Ishikawa (cell line): ENCODE data around the gene RASGRP1.

Source experiments
- CEBPB ChIP-seq: IDR thresholded peaks from 2 replicates; pipeline ENCODE4 v1.6.1; 2012
- CREB1 ChIP-seq: IDR thresholded peaks from 2 replicates; pipeline ENCODE4 v1.6.1; 2012; ENCODE audit warnings: low read depth
- EGR1 ChIP-seq: IDR thresholded peaks from 2 replicates; pipeline ENCODE4 v1.6.1; 2012
- EP300 ChIP-seq: IDR thresholded peaks from 2 replicates; pipeline ENCODE4 v1.6.1; 2012; ENCODE audit warnings: borderline replicate concordance
- FOXM1 ChIP-seq: IDR thresholded peaks from 2 replicates; pipeline ENCODE4 v1.6.1; 2012; ENCODE audit warnings: low read depth, borderline replicate concordance
- MAX ChIP-seq: IDR thresholded peaks from 2 replicates; pipeline ENCODE4 v1.6.1; 2012
- NFIC ChIP-seq: IDR thresholded peaks from 2 replicates; pipeline ENCODE4 v1.6.1; 2012
- RAD21 ChIP-seq: IDR thresholded peaks from 2 replicates; pipeline ENCODE4 v1.6.1; 2012; ENCODE audit warnings: low read depth
- REST ChIP-seq: IDR thresholded peaks from 2 replicates; pipeline ENCODE4 v1.6.1; 2012; ENCODE audit warnings: low read depth, mild to moderate bottlenecking
- TAF1 ChIP-seq: IDR thresholded peaks from 2 replicates; pipeline ENCODE4 v1.6.1; 2012; ENCODE audit warnings: low read depth, mild to moderate bottlenecking
- TCF12 ChIP-seq: IDR thresholded peaks from 2 replicates; pipeline ENCODE4 v1.6.1; 2012; ENCODE audit warnings: low read depth
- TEAD4 ChIP-seq: IDR thresholded peaks from 2 replicates; pipeline ENCODE4 v1.6.1; 2012
- USF1 ChIP-seq: IDR thresholded peaks from 2 replicates; pipeline ENCODE4 v1.6.1; 2012
- YY1 ChIP-seq: IDR thresholded peaks from 2 replicates; pipeline ENCODE4 v1.6.1; 2012; ENCODE audit warnings: low read depth
- ZBTB7A ChIP-seq: IDR thresholded peaks from 2 replicates; pipeline ENCODE4 v1.6.1; 2012; ENCODE audit warnings: low read depth

RASGRP1 gene

DNA sequence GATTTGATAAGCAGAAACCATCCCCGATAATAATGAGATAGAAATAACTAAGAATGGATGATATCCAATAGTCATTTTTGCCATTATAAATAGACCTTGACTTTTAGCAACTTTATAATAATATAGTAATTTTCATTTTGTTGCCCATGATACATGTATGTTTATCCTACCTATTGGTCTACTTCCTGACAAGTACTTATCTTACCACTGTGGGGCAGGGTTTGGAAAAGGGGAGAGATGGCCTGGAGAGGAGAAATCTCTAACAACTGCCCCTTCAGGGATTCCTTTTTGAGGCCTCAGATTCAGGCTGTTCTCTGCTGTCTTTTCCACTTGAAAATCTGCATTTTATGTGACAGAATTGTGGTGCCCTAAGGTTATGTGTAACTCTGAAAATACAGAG lies 68.5 kb downstream of the RASGRP1 start:
- TF ChIP-seq YY1 (no peak), ZBTB7A (no peak), TAF1 (no peak), EGR1 (no peak), TEAD4 (no peak), USF1 (no peak), MAX (no peak), RAD21 (no peak), FOXM1 (no peak), NFIC (no peak), CEBPB (no peak), TCF12 (no peak), EP300 (no peak)

DNA sequence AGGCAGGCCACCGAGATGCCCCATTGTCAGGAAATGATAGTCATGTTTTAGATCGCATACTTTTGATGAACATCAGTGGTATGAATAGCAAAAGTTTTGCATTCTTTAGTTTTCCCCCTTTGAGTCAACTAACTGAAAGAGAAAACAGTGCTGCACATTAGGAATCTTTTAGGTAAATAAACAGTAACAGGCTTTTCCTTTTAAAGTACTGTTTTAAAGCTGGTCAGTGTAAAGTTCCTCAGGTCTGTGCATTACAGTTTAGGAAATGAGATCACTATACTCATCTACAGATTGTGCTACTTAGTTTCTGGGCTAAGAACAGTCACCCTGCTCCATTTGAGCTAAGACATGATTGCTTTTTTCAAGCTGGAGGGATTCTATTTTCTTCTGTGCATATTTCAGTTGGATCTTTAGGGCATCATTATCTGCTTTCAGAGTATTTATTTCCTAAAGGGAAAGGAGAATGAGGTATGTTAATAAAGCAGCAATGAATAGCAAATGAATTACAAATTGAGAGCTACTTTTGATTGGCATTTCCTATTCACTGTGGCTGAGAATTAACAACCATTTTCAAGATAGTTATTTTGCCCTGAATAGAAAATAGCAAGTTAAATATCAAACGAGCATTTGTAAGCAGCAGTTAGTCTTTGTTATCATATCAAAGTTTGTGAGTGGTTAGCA lies 74.2 kb downstream of the RASGRP1 start:
- TF ChIP-seq CEBPB (no peak), EGR1 (no peak), MAX (no peak), CREB1 (no peak)

DNA sequence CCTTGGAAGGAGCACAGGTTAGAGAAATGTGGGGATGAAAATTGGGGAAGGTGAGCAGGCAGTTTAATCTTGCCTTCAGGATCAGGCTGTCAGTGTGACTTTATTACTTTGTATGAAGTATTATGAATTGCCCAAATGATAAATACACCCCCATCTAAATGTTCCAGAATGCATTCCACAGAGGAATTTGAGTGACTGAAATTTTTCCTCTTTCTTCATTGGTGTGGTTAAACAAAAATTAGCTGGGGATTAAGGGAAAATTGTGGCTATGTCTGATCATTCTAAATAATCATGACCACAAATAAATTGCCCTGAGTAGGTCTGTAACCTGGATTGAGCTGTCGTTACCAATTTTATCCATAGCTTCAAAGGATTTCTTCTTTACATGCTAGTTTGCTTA lies 77.2 kb downstream of the RASGRP1 start:
- TF ChIP-seq EP300 (no peak), CREB1 (no peak), ZBTB7A (no peak), NFIC (no peak), YY1 (no peak), MAX (no peak), TEAD4 (no peak), REST (no peak), TAF1 (no peak), USF1 (no peak), EGR1 (no peak), RAD21 (no peak), TCF12 (no peak)

DNA sequence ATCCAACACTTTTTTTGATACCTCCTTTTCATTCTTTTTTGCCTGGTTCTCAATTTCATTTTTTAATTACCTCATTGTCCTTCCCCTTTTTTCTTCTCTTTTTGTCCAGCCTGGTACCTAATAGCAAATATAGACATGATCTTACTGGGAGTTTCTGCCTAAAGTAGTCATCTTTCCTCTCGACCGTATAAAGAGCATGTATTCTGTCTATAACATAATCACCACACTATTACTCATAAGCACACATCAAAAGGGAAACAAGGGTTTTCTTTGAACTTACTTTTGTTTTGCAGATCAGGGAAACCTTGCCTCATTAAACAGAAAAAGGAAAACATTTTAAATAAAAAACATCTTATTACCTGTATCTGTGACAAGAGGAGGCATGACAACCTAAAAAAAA lies 77.7 kb downstream of the RASGRP1 start:
- TF ChIP-seq CREB1 (no peak), TCF12 (no peak), TAF1 (no peak), YY1 (no peak), CEBPB (no peak), EP300 (no peak), RAD21 (no peak), TEAD4 (no peak), NFIC (no peak), EGR1 (no peak), FOXM1 (no peak), USF1 (no peak)

- TF ChIP-seq TEAD4, result no peak
- no peak for TF ChIP-seq TAF1
- TF ChIP-seq TCF12, result no peak
- no peak for TF ChIP-seq RAD21
- TF ChIP-seq REST, result no peak
- TF ChIP-seq MAX, result no peak
Measured at GRCh38 chr15:38482572-38482971, 82.0 kb downstream of the RASGRP1 start.
